NCI-H1105 treated with DMSO at 0.1 percent for 48 hours (cell line): ENCODE data around the gene SDHB.

Experiments used
- DNase-seq: peaks from one replicate; lab custom pipeline; 2025; lab: John Stamatoyannopoulos, UW

Gene SDHB

DNA sequence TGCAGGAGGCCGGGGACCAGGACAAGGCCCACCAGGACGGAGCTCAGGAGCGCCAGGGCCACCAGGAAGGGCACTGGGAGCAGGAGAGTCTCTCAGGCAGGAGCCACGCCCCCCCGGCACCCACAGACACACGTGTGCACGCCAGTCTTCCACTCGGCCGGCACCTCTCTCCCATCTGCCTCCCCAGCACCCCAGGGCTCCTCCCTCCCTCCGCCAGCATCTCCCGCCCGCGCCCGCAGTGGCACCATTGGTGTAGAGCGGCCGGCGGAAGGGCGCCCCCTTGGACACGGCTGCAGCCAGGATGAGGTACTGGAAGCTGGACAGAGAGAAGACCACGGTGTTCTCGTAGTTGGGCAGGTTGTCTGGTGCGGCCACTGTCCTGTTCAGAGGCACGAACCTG, 67.3 kb downstream of the SDHB start:
- DNase-seq, result no peak

DNA sequence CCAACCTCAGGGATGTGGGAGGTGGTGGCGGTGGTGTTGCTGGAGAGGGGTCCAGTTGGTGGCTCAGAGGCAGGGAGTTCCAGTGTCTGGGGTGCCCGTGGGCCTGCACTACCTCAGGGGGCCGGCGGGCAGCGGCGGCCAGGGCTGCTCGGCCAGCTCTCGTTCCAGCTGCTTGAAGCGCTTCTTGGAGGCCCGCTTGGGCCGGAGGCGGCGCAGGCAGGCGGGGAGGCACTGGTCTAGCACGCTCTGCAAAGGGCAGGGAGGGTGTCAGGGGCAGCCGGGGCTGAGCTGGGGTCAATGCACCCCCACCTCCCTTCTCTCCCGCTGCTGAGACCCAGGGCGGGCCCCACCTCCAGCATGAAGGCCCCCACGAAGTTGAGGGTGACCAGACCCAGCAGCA, 67.7 kb downstream of the SDHB start:
- DNase-seq, result no peak

DNA sequence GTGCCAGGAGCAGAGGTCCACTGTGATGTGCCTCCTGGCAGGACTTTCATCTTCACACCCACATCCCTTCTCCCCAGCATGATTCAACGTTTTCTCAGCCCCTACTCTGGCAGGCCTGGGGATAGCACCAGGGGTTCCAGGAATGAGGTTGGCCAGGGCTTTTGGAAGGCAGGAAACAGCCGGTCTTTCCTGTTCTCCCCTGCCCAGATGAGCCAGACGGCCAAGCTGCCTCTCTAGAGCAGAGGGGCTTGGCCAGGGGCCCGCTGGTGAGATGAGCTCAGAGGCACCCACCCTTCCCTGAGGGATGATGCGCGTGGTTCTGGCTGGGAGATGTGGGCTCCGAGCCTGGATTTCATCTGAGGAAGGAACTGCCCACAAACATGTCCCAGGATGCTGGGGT, 69.1 kb downstream of the SDHB start:
- DNase-seq, result no peak

DNA sequence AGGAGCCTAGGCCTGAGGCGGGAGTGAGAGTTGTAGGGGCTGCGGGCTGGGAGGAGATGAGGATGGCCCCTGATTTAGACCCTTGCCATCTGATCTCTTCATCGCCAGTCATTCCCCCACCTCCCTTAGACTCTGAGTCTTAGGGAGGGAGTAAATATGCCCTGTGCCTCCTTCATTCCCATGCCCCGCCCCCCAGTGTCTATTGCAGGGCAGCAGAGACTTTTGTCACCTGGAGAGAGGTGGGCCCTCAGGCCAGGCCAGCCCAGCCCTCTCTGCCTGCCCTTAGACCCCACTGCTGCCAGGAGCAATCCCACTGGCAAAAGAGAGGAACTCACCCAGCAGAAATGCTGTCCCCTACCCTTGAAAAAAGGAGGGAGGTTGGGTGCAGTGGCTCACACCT, 70.2 kb downstream of the SDHB start:
- DNase-seq, result no peak

DNA sequence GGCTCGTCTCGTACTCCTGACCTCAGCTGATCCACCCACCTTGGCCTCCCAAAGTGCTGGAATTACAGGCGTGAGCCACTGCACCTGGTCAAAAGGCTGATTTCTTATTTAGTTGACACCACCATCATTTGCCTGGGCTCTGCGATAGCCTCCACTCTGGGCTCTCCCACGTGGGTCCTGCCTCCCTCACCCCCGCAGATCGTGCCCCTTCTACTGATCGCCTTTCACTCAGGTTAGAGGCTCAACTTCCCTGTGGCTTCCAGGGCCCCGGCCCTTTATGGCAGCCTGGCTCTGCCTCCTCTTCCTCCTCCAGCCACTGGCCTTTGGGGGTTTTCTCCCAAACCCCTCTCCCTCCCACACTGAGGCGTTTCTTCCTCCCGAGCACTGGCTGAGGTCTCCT, 70.9 kb downstream of the SDHB start:
- DNase-seq, result no peak

DNA sequence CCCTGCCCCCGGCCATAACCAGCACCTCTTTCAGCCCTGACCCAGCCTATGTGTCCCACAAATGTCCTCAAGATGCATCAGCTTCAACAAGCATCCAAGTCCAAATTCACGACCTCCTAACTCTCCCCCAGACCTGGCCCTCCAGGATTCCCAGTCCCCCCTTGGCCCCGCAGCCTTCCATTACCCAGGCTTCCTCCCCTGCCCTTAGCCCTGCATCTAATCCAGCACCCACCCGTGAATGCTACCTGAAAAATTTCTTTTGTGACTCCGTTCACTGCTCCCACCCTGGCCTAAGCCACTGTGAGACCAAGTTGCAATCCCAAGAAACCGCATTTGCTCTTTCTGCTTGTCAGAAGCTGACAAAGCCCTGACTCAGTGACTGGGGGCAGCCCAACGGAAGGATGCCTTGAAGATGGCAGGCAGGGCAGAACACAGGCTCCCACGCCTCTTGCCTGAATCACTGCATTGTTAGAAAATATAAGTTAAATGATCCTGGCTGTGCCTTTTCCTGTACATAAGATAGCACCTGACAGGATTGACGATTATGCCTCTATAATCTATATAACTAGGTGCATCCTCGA, 72.5 kb downstream of the SDHB start:
- DNase-seq, result no peak

DNA sequence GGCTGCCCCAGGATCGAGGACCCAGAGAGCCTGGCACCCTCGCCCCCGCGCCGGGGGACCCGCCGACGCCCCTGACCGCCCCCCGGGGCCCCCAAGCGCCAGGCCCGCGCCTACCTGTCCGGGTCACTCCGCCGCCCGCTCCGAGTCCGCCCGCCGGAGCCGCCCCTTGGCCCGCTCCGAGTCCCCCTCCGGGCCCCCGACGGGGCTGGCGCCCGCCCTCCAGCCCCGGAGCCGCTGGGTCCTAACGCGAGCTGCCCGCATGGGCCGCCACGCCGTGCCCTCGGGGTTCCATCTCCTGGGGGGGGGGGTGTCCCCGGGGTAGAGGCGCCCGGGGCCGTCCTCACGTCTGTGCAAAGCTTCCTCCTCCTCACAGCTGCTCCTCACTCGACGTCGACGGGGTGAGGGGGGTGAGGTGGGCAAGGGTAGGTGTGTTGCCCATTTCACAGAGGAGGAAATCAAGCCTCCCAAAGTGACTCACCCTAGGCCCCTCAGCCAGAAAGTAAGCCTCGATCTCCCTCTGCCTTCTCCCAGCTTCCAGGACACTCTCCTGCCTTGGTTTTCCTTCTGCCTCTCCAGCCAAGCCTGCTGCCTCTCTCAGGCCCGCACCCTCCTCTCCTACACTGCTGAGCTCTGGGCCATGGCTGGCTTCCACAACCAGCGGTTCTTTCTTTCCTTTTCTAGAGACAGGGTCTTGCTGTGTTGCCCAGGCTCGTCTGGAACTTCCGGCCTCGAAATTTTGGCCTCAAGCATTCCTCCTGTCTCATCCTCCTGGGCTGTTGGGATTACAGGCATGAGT, 73.2 kb downstream of the SDHB start, which contains the start of gene MFAP2:
MFAP2 (minus strand) TSS at position 148 of the 796 bp plus-strand sequence. CDS start 2,347 bp downstream, outside the sequence.
- DNase-seq, result peak; percentile 23

DNA sequence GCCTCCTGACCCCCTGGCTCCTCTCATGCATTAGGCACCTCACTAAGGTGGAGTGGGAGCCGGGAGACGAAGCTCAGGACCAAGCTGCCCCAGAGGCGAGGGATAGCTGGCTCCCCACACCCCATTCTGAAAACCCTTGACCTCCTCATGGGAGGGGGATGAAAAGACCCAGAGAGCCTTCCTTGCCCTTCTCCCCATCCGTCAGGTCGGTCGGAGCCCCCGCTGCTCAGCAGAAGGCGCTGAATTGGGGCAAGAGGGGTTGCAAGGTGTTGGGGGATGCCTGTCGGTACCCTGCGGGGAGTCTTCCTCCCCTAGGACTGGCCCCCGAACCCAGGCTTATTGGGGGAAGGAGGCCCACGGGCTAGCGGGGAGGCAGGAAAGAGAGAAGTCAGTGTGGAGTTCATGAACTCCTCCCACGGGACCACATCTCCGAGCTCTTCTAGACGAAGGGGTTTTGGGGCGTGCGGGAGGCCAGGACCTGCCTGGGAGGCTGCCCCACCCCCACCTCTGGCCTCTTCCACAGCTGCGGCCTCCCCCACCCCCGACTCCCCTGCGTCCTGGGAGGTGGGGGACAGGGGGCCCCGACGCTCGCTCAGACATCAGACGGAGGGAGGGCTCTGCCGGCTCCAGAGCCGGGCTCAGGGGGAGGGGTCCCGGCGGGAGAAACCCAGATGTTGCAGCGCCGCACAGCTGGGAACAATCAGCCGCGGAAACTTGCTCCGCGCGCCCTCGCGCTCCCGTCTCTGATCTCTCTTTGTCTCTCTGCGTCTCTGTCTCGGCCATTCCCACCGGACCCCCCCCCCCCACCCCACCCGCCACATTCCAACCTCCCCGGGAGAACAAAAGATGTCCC, 74.1 kb downstream of the SDHB start:
- peak; percentile 7 for DNase-seq

DNA sequence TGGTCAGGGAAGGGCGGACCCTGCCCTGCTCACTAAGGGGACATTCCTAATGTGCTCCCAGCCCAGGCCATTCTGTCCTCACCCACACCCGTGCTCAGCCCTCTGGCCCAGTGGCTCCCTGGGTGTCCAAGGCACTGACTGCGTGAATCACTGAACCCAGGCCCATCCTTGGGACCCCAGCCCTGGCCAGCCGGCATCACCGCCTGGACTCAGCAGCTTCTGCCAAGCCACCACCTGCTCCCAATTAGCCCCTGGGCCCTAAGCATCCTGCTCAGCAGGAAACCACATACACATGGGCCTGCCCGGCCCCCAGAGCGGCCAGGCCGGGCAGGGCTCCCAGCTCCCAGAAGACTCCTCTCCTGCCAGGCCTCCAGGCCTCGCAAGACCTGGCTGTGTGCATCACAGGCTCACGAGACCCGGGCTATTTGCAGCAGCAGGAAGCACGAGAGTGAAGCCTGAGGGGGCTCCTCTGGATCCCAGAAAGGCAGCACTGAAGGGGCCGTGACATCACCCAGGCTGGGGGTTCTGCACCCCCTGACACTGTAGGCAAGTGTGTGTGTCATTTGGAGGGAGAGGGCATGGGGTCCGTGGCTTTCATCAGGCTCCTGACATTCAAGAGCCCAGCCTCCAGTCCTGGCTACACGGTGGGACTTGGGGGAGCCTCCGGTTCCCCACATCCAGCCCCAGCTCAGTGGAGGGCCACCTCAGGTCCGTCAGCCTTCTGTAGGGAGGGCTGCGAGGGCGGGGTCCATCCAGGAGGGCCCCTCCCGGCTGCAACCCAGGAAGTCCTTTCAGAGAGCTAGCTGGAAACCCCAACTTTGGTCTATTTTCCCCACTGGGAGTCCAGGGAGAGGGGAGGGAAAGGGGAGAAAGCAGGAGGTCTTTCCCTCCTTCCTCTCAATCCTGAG, 75.0 kb downstream of the SDHB start:
- DNase-seq, result no peak

DNA sequence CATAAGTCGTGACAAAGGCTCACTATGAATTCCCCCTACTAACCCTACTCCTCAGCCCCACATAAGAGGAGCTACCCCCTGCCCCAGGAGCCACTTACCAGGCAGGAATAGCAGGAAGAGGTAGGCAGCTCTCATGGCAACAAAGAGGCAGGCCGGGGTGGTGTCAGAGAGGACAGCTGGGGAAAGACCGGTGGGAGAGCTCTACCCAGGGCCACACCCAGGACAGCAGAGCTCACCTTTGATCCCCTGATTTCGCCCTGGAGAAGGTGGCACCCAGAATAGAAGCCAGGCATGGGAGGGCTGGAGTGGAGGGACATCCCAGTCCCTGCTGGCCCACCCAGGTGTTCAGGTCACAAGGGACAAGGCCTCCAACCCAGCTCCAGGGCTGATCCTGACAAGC, 75.7 kb downstream of the SDHB start:
- DNase-seq, result no peak

DNA sequence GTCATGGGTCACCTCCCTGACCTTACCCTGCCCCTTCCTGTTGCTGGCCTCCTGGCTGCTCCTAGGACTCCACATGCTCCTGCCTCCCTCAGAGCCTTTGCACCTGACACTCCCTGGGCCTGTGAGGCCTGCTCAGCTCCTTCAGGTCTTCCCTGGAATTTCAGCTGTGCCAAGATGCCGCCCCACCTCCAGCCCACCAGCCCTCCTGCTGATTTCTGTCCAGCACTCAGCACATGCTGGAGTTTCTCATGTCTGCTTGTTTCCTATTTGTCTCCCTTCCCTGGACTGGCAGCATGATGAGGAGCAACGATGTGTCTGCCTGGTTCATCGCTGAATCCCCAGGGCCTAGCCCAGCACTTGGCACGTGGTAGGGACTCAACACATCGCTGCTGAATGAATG, 76.5 kb downstream of the SDHB start:
- DNase-seq, result no peak

DNA sequence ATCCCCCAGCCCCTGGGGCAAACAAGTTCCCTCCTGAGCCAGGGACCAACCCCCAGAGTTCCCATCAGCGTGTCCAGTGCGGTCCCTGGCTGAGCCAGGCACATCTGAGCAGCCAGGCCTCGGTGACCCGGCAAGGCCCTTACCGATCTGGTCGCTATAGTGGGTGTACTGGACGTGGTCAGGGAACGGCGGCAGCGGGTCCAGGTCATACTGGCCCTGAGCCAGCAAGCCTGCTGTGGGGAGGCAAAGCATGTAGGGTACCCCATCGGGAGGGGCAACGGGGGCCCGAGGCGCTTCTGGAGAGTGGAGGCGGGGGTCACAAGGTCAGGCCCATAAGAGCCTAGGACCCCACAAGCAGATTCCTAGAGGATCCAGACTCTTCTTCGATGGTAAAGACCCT, 76.9 kb downstream of the SDHB start:
- no peak for DNase-seq

DNA sequence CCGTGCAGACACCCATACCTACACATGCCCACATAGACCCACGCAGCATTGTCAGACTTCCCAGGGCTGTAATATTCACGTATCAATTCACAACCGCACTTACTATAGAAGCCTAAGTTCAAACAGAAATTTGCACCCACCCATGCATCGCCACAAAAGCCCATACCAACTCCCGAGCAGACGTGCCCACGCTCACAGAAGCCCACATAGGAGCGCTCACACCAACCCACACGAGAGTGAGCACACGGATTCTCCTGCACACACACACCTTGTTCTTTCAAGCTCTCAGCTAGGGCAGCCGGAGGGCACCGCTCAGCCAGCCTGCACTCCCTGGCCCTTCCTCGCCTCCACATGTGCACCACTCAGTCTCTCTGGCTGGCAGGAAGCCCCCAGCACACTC, 78.0 kb downstream of the SDHB start:
- DNase-seq, result no peak

DNA sequence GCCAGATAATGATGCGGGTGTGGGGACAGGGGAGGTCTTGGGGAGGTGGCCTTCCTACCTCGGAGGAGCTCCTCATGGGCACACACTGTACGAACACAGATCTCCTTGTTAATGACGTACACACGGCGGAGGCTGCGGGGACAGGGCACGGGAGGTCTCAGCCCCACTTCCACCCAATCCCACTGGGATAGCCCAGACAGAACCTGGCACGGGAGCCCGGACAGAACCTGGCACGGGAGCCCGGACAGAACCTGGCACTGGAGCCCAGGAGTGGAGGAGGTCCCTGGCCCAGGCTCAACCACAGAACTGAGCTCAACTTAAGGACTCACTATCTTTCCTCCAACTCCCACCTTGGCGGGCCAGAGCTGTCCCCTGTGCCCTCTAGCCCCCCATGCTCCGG, 78.6 kb downstream of the SDHB start:
- no peak for DNase-seq

DNA sequence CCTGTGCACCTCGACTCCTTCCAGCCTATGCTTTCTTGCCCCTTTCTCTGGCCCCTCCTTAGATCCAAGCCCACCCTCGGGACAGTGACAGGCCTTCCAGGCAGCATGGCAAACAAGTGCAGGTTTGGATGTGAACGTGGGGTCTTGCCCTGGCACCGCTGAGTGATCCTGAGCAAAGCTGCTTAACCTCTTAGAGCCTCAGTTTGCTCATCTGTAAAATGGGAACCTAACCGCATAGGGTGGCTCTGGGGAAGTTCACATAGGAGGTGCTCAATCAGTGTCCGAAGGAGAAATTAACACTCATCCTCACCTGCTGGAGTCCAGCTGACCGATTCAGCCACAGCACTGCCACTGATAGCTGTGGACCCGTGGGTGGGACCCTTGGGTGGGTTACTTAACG, 80.6 kb downstream of the SDHB start:
- no peak for DNase-seq

DNA sequence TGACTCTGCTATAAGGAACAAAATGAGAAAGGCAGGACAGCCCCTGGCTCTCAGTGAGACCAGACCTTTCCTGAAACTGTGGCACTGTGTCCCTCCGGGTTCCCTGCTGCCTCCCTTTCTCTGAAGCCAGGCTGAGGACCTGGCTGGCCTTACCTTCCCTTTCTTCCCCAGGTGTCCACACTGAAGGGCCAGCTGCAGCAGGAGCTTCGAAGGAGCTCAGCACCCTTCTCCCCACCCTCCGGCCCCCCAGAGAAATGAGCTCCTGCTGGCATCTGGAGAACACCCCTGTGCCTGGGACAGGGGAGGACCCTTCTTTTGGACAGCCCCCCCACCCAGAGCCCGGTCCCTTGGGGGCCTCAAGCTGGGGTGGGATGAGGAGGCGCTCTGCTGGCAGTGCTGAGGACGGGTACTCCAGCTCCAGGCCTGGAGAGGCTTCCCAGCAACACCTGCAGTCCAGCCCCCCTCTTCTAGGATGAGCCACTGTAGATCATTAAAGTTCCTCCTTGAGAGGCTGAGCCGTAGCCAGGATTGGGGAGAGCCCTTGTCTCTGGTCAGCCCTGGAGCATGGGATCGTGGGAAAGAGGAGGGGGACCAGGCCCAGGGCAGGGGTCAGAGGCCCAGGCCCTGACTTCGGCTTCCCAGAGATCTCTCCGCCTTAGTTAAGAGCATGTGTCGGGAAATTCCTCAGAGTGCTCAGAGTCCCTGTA, 81.5 kb downstream of the SDHB start:
- no peak for DNase-seq

DNA sequence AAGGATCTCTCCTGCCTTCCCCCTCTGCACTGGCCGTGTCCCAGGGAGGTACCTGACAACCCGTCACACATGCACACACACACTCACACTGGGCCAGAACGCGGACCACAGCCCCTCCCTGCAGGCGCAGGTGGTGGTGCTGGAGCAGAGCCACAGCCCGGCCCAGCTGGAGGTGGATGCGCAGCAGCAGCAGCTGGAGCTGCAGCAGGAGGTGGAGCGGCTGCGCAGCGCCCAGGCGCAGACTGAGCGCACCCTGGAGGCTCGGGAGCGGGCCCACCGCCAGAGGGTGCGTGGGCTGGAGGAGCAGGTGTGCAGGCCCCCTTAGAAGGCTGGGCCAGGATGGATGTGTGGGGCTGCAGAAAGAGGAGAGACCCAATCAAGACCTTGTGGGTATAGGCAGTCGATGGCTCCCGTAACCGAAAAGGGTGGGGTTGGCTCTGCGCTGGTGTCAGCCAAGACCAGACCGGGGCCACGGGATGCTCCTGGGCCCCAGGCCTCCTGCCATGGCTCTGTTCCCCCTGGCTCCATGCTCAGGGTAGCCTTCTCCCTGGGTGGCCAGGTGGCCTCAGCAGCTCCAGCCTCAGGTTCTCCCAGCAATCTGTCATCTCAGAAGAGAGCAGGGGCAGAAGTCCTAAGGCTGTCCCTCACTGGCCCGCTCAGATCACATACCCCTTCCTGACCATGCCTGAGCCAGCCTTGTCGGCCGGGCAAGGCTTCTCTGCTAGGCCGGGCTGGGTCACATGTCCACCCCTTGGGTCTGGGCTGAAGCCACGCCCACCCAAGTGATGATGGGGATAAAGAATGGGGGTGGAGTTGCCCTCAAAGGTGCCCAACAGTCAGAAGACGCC, 82.3 kb downstream of the SDHB start:
- peak; percentile 88 for DNase-seq

DNA sequence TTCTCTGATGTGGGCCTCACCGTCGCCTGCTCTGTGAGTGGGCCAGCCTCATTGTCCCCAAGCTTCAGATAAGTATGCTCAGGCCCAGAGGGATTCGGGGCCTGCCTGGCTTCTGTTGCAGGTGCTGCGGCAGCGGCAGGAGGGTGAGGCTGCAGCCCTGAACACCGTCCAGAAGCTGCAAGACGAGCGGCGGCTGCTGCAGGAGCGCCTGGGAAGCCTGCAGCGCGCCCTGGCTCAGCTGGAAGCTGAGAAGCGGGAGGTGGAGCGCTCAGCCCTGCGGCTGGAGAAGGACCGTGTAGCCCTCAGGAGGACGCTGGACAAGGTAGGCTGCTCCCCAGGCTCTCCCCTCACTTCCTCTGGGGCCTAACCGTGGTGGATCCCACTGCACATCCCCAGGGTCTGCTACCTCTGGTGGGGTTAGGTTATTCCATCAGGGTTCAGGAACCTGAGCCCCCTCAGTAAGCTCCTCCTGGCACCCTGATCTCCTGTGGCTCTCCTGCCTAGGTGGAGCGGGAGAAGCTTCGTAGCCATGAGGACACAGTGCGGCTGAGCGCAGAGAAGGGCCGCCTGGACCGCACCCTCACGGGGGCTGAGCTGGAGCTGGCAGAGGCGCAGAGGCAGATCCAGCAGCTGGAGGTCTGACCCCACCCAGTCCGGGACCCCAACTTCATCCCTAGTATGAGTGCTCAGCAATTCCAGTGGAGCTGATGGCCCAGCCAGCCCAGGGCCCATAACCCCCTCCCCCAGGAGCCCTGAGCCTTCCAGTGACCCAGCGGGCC, 83.5 kb downstream of the SDHB start:
- DNase-seq, result no peak

DNA sequence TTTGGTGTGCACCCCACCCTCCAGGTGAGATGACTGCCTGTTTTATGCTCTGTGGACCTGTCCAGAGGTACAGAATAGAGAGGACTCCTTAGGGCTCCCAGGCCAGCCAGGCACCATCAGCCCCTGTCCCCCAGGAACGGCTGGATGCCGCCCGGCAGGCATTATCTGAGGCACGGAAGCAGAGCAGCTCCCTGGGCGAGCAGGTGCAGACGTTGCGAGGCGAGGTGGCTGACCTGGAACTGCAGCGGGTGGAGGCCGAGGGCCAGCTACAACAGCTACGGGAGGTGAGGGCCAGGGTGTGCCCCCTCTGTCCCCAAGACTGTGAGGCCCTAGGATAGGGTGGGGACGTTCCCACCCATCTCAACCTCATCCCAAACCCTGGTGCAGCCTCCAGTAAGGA, 84.2 kb downstream of the SDHB start:
- no peak for DNase-seq
